PC-9 (cell line): Measurements from ENCODE around the gene FGF12.

Experiments
- EZH2 ChIP-seq: fragments of 200-600 bp; sonication (generic); IDR thresholded peaks from 2 replicates; pipeline ENCODE4 v1.8.0; 2017; ENCODE audit warnings: antibody characterized with exemption, low read depth
- TF ChIP-seq, protein P1 (sequence below): fragments of 200-600 bp; sonication (generic); conservative IDR thresholded peaks from 2 replicates; pipeline ENCODE4 v1.6.1; 2017; ENCODE audit warnings: mixed run types, antibody characterized with exemption, mild to moderate bottlenecking, moderate library complexity

GRCh38 chr3:192262001-192262400 lies 465.3 kb downstream of the FGF12 start:
- TF ChIP-seq, protein P1, sequence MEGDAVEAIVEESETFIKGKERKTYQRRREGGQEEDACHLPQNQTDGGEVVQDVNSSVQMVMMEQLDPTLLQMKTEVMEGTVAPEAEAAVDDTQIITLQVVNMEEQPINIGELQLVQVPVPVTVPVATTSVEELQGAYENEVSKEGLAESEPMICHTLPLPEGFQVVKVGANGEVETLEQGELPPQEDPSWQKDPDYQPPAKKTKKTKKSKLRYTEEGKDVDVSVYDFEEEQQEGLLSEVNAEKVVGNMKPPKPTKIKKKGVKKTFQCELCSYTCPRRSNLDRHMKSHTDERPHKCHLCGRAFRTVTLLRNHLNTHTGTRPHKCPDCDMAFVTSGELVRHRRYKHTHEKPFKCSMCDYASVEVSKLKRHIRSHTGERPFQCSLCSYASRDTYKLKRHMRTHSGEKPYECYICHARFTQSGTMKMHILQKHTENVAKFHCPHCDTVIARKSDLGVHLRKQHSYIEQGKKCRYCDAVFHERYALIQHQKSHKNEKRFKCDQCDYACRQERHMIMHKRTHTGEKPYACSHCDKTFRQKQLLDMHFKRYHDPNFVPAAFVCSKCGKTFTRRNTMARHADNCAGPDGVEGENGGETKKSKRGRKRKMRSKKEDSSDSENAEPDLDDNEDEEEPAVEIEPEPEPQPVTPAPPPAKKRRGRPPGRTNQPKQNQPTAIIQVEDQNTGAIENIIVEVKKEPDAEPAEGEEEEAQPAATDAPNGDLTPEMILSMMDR: no peak
- no peak for TF ChIP-seq EZH2
